ENCODE results near the gene HSD17B2. TPM values are rescaled to one million over a fixed set of nuclear protein-coding genes. Genes with fewer than 3 reads are reported as not detected.

The HSD17B2 gene
- total RNA-seq, 1 experiment from 2014 or later: not detected

- Histone ChIP-seq H3K4me1 (ENCODE audit: low read length) (no peaks in the 10 kb centered on the region), H4K20me1 (ENCODE audit: insufficient read depth, low read depth, low read length) (no peaks in the 10 kb centered on the region), H3K9ac (ENCODE audit: low read length) (no peak overlapping the region), H2AFZ (ENCODE audit: low read length) (no peak overlapping the region), H3K27ac (ENCODE audit: low read length) (no peak overlapping the region), H3K4me3 (ENCODE audit: low read length) (no peak overlapping the region), H3K79me2 (ENCODE audit: low read length) (no peaks in the 10 kb centered on the region), H3K4me2 (ENCODE audit: low read depth, low read length, poor library complexity, severe bottlenecking) (no peak overlapping the region), H3K36me3 (ENCODE audit: insufficient read depth, low read length) (no peaks in the 10 kb centered on the region), H3K9me2 (replicated peaks; ENCODE audit: insufficient read depth, low read length) (no peaks in the 10 kb centered on the region), H3K9me3 (ENCODE audit: low read length) (no peaks in the 10 kb centered on the region), H3K27me3 (ENCODE audit: low read length) (no peaks in the 10 kb centered on the region)
- DNase-seq: no peak
Measured at GRCh38 chr16:82023206-82023605, 11.8 kb upstream of the HSD17B2 start.

GRCh38 chr16:82024316-82024715 is 10.7 kb upstream of the HSD17B2 start:
- H3K4me2 ChIP-seq (ENCODE audit: low read depth, low read length, poor library complexity, severe bottlenecking): no peak overlapping the region
- no peak overlapping the region for H3K27ac ChIP-seq (ENCODE audit: low read length)
- no peaks in the 10 kb centered on the region for H3K9me3 ChIP-seq (ENCODE audit: low read length)
- H3K9ac ChIP-seq (ENCODE audit: low read length): no peak overlapping the region
- H2AFZ ChIP-seq (ENCODE audit: low read length): no peak overlapping the region
- no peaks in the 10 kb centered on the region for H4K20me1 ChIP-seq (ENCODE audit: insufficient read depth, low read depth, low read length)
- H3K9me2 ChIP-seq (replicated peaks; ENCODE audit: insufficient read depth, low read length): no peaks in the 10 kb centered on the region
- no peaks in the 10 kb centered on the region for H3K79me2 ChIP-seq (ENCODE audit: low read length)
- DNase-seq: no peak
- no peaks in the 10 kb centered on the region for H3K36me3 ChIP-seq (ENCODE audit: insufficient read depth, low read length)
- H3K4me1 ChIP-seq (ENCODE audit: low read length): no peaks in the 10 kb centered on the region
- H3K4me3 ChIP-seq (ENCODE audit: low read length): no peak overlapping the region
- no peaks in the 10 kb centered on the region for H3K27me3 ChIP-seq (ENCODE audit: low read length)

GRCh38 chr16:82024883-82025282 is 10.2 kb upstream of the HSD17B2 start:
- H2AFZ ChIP-seq (ENCODE audit: low read length): no peak overlapping the region
- no peak overlapping the region for H3K9ac ChIP-seq (ENCODE audit: low read length)
- H3K9me3 ChIP-seq (ENCODE audit: low read length): no peaks in the 10 kb centered on the region
- no peaks in the 10 kb centered on the region for H4K20me1 ChIP-seq (ENCODE audit: insufficient read depth, low read depth, low read length)
- no peaks in the 10 kb centered on the region for H3K4me1 ChIP-seq (ENCODE audit: low read length)
- no peak for DNase-seq
- H3K4me3 ChIP-seq (ENCODE audit: low read length): no peak overlapping the region
- no peak overlapping the region for H3K27ac ChIP-seq (ENCODE audit: low read length)
- no peaks in the 10 kb centered on the region for H3K9me2 ChIP-seq (replicated peaks; ENCODE audit: insufficient read depth, low read length)
- no peaks in the 10 kb centered on the region for H3K36me3 ChIP-seq (ENCODE audit: insufficient read depth, low read length)
- H3K4me2 ChIP-seq (ENCODE audit: low read depth, low read length, poor library complexity, severe bottlenecking): no peak overlapping the region
- H3K79me2 ChIP-seq (ENCODE audit: low read length): no peaks in the 10 kb centered on the region
- no peaks in the 10 kb centered on the region for H3K27me3 ChIP-seq (ENCODE audit: low read length)

GRCh38 chr16:82027629-82028064 is 7.4 kb upstream of the HSD17B2 start:
- Histone ChIP-seq H3K9me3 (ENCODE audit: low read length) (no peaks in the 10 kb centered on the region), H2AFZ (ENCODE audit: low read length) (no peak overlapping the region), H3K4me1 (ENCODE audit: low read length) (no peaks in the 10 kb centered on the region), H3K79me2 (ENCODE audit: low read length) (no peaks in the 10 kb centered on the region), H3K9me2 (replicated peaks; ENCODE audit: insufficient read depth, low read length) (no peaks in the 10 kb centered on the region), H3K27ac (ENCODE audit: low read length) (no peak overlapping the region), H3K4me2 (ENCODE audit: low read depth, low read length, poor library complexity, severe bottlenecking) (no peak overlapping the region), H3K36me3 (ENCODE audit: insufficient read depth, low read length) (no peaks in the 10 kb centered on the region), H4K20me1 (ENCODE audit: insufficient read depth, low read depth, low read length) (no peaks in the 10 kb centered on the region), H3K9ac (ENCODE audit: low read length) (no peak overlapping the region), H3K27me3 (ENCODE audit: low read length) (no peaks in the 10 kb centered on the region), H3K4me3 (ENCODE audit: low read length) (no peak overlapping the region)
- no peak for DNase-seq

GRCh38 chr16:82031116-82032084 is 3.7 kb upstream of the HSD17B2 start:
- peak; percentile 52 for DNase-seq
- H3K36me3 ChIP-seq (ENCODE audit: insufficient read depth, low read length): no peaks in the 10 kb centered on the region
- no peaks in the 10 kb centered on the region for H3K4me1 ChIP-seq (ENCODE audit: low read length)
- no peaks in the 10 kb centered on the region for H3K9me2 ChIP-seq (replicated peaks; ENCODE audit: insufficient read depth, low read length)
- no peaks in the 10 kb centered on the region for H3K9me3 ChIP-seq (ENCODE audit: low read length)
- H2AFZ ChIP-seq (ENCODE audit: low read length): no peak overlapping the region
- no peaks in the 10 kb centered on the region for H3K27me3 ChIP-seq (ENCODE audit: low read length)
- no peaks in the 10 kb centered on the region for H3K79me2 ChIP-seq (ENCODE audit: low read length)
- no peaks in the 10 kb centered on the region; the same call in 1 of the 2 replicates for H4K20me1 ChIP-seq (ENCODE audit: insufficient read depth, low read depth, low read length)
- no peak overlapping the region for H3K4me3 ChIP-seq (ENCODE audit: low read length)
- H3K9ac ChIP-seq (ENCODE audit: low read length): no peak overlapping the region
- H3K27ac ChIP-seq (ENCODE audit: low read length): no peak overlapping the region
- H3K4me2 ChIP-seq (ENCODE audit: low read depth, low read length, poor library complexity, severe bottlenecking): no peak overlapping the region

GRCh38 chr16:82033006-82033405 is 2.0 kb upstream of the HSD17B2 start:
- Histone ChIP-seq H3K9me2 (replicated peaks; ENCODE audit: insufficient read depth, low read length) (no peaks in the 10 kb centered on the region), H3K36me3 (ENCODE audit: insufficient read depth, low read length) (no peaks in the 10 kb centered on the region), H3K4me2 (ENCODE audit: low read depth, low read length, poor library complexity, severe bottlenecking) (no peak overlapping the region), H3K4me1 (ENCODE audit: low read length) (no peaks in the 10 kb centered on the region), H3K9me3 (ENCODE audit: low read length) (no peaks in the 10 kb centered on the region), H3K4me3 (ENCODE audit: low read length) (no peak overlapping the region), H3K27ac (ENCODE audit: low read length) (no peak overlapping the region), H2AFZ (ENCODE audit: low read length) (no peak overlapping the region), H3K79me2 (ENCODE audit: low read length) (no peaks in the 10 kb centered on the region), H3K27me3 (ENCODE audit: low read length) (no peaks in the 10 kb centered on the region), H3K9ac (ENCODE audit: low read length) (no peak overlapping the region), H4K20me1 (ENCODE audit: insufficient read depth, low read depth, low read length) (no peaks in the 10 kb centered on the region; the same call in 1 of the 2 replicates)
- no peak for DNase-seq

GRCh38 chr16:82033683-82034300 is 1.3 kb upstream of the HSD17B2 start:
- Histone ChIP-seq H2AFZ (ENCODE audit: low read length) (no peak overlapping the region), H3K9me3 (ENCODE audit: low read length) (no peaks in the 10 kb centered on the region), H3K9me2 (replicated peaks; ENCODE audit: insufficient read depth, low read length) (no peaks in the 10 kb centered on the region), H3K4me3 (ENCODE audit: low read length) (no peak overlapping the region), H3K27me3 (ENCODE audit: low read length) (no peaks in the 10 kb centered on the region), H3K27ac (ENCODE audit: low read length) (no peak overlapping the region), H3K9ac (ENCODE audit: low read length) (no peak overlapping the region), H4K20me1 (ENCODE audit: insufficient read depth, low read depth, low read length) (no peaks in the 10 kb centered on the region; the same call in 1 of the 2 replicates), H3K4me2 (ENCODE audit: low read depth, low read length, poor library complexity, severe bottlenecking) (no peak overlapping the region), H3K4me1 (ENCODE audit: low read length) (no peaks in the 10 kb centered on the region), H3K36me3 (ENCODE audit: insufficient read depth, low read length) (no peaks in the 10 kb centered on the region), H3K79me2 (ENCODE audit: low read length) (no peaks in the 10 kb centered on the region)
- DNase-seq: no peak

- Histone ChIP-seq H3K4me3 (ENCODE audit: low read length) (no peak overlapping the region), H3K79me2 (ENCODE audit: low read length) (no peaks in the 10 kb centered on the region), H3K9me2 (replicated peaks; ENCODE audit: insufficient read depth, low read length) (no peaks in the 10 kb centered on the region), H3K27me3 (ENCODE audit: low read length) (no peaks in the 10 kb centered on the region), H3K4me2 (ENCODE audit: low read depth, low read length, poor library complexity, severe bottlenecking) (no peak overlapping the region), H3K9me3 (ENCODE audit: low read length) (no peaks in the 10 kb centered on the region), H3K9ac (ENCODE audit: low read length) (no peak overlapping the region), H3K27ac (ENCODE audit: low read length) (no peak overlapping the region), H2AFZ (ENCODE audit: low read length) (no peak overlapping the region), H3K36me3 (ENCODE audit: insufficient read depth, low read length) (no peaks in the 10 kb centered on the region), H4K20me1 (ENCODE audit: insufficient read depth, low read depth, low read length) (no peaks in the 10 kb centered on the region; the same call in 1 of the 2 replicates), H3K4me1 (ENCODE audit: low read length) (no peaks in the 10 kb centered on the region)
- no peak for DNase-seq
Measured at GRCh38 chr16:82037251-82037650, 2.2 kb downstream of the HSD17B2 start.

Measured in Karpas-422 (cell line).